H9 (cell line): ENCODE measurements around the gene CACNA2D3. TPM values are rescaled to one million over a fixed set of nuclear protein-coding genes. Genes with fewer than 3 reads are reported as not detected.
A peak's percentile ranks its signal among the peaks of the same experiment; 100 is the strongest.

Source experiments
- DNase-seq: peaks from one replicate; pipeline ENCODE4 v3.0.0-alpha.2; 2017
- H2AFZ ChIP-seq: one replicate; pipeline ENCODE4 v1.6.1; 2013; ENCODE audit warnings: mild to moderate bottlenecking, low read length, control low read depth, moderate library complexity
- H2AK5ac ChIP-seq: 2 replicates; pipeline ENCODE4 v1.6.1; 2013; ENCODE audit warnings: low read length, control low read depth, mixed read lengths; ENCODE audit not compliant: insufficient read length
- H2BK120ac ChIP-seq: one replicate; pipeline ENCODE4 v1.6.1; 2013; ENCODE audit warnings: low read depth, mild to moderate bottlenecking, low read length, control low read depth, inconsistent platforms; ENCODE audit not compliant: poor library complexity, severe bottlenecking
- H2BK12ac ChIP-seq: 2 replicates; pipeline ENCODE4 v1.6.1; 2013; ENCODE audit warnings: low read length, control low read depth, mixed read lengths, low read depth; ENCODE audit not compliant: insufficient read length
- H2BK15ac ChIP-seq: 2 replicates; pipeline ENCODE4 v1.6.1; 2013; ENCODE audit warnings: low read depth, low read length, control low read depth
- H2BK20ac ChIP-seq: one replicate; pipeline ENCODE4 v1.6.1; 2013; ENCODE audit warnings: low read depth, mild to moderate bottlenecking, low read length, control low read depth, inconsistent platforms; ENCODE audit not compliant: poor library complexity, severe bottlenecking
- H2BK5ac ChIP-seq: 2 replicates; pipeline ENCODE4 v1.6.1; 2013; ENCODE audit warnings: low read length, control low read depth, mixed read lengths; ENCODE audit not compliant: insufficient read length
- H3K14ac ChIP-seq: 2 replicates; pipeline ENCODE4 v1.6.1; 2013; ENCODE audit warnings: low read length, control low read depth; ENCODE audit not compliant: insufficient read depth
- H3K18ac ChIP-seq: 2 replicates; pipeline ENCODE4 v1.6.1; 2013; ENCODE audit warnings: low read depth, mild to moderate bottlenecking, mixed read lengths, low read length, control low read depth; ENCODE audit not compliant: insufficient read length
- H3K23ac ChIP-seq: 2 replicates; pipeline ENCODE4 v1.6.1; 2013; ENCODE audit warnings: low read length, control low read depth, mixed read lengths, low read depth; ENCODE audit not compliant: insufficient read length
- H3K23me2 ChIP-seq: 2 replicates; pipeline ENCODE4 v1.6.1; 2013; ENCODE audit warnings: low read depth, mild to moderate bottlenecking, mixed read lengths, low read length, control low read depth; ENCODE audit not compliant: insufficient read length, poor library complexity, severe bottlenecking
- H3K27ac ChIP-seq: 2 replicates; pipeline ENCODE4 v1.5.1; 2013; ENCODE audit warnings: low read length, control low read depth, mixed read lengths, low read depth; ENCODE audit not compliant: insufficient read length
- H3K27me3 ChIP-seq: 2 replicates; pipeline ENCODE4 v1.6.1; 2013; ENCODE audit warnings: low read length, control low read depth, inconsistent platforms; ENCODE audit not compliant: insufficient read depth
- H3K4ac ChIP-seq: 2 replicates; pipeline ENCODE4 v1.6.1; 2013; ENCODE audit warnings: low read depth, mild to moderate bottlenecking, control low read depth, inconsistent platforms, low read length, moderate library complexity
- H3K4me1 ChIP-seq: 2 replicates; pipeline ENCODE4 v1.6.1; 2013; ENCODE audit warnings: low read length, control low read depth, inconsistent platforms; ENCODE audit not compliant: insufficient read depth
- H3K4me2 ChIP-seq: 2 replicates; pipeline ENCODE4 v1.6.1; 2013; ENCODE audit warnings: low read length, control low read depth, mixed read lengths; ENCODE audit not compliant: insufficient read length, insufficient read depth
- H3K56ac ChIP-seq: 2 replicates; pipeline ENCODE4 v1.6.1; 2013; ENCODE audit warnings: low read depth, mild to moderate bottlenecking, mixed read lengths, low read length, control low read depth; ENCODE audit not compliant: insufficient read length
- H3K79me1 ChIP-seq: 2 replicates; pipeline ENCODE4 v1.6.1; 2013; ENCODE audit warnings: low read depth, mild to moderate bottlenecking, moderate library complexity, low read length, control low read depth, inconsistent platforms; ENCODE audit not compliant: insufficient read depth, poor library complexity, severe bottlenecking
- H3K79me2 ChIP-seq: 2 replicates; pipeline ENCODE4 v1.6.1; 2013; ENCODE audit warnings: low read length, control low read depth, inconsistent platforms; ENCODE audit not compliant: insufficient read depth
- H3K9ac ChIP-seq: 2 replicates; pipeline ENCODE4 v1.6.1; 2013; ENCODE audit warnings: low read length, control low read depth, mixed read lengths; ENCODE audit not compliant: insufficient read length; ENCODE audit errors: extremely low read depth
- H3K9me3 ChIP-seq: one replicate; pipeline ENCODE4 v1.6.1; 2013; ENCODE audit warnings: low read depth, low read length, inconsistent platforms; ENCODE audit not compliant: control insufficient read depth
- H3T11ph ChIP-seq: one replicate; pipeline ENCODE4 v1.6.1; 2013; ENCODE audit warnings: mild to moderate bottlenecking, low read length, control low read depth, inconsistent platforms
- H4K20me1 ChIP-seq: one replicate; pipeline ENCODE4 v1.6.1; 2013; ENCODE audit not compliant: control insufficient read depth, insufficient read length, insufficient read depth
- H4K5ac ChIP-seq: 2 replicates; pipeline ENCODE4 v1.6.1; 2013; ENCODE audit warnings: low read depth, mild to moderate bottlenecking, mixed read lengths, low read length, control low read depth; ENCODE audit not compliant: insufficient read length
- H4K8ac ChIP-seq: replicated peaks from 2 replicates; pipeline ENCODE4 v1.6.1; 2013; ENCODE audit warnings: low read length, control low read depth, mixed read lengths, low read depth; ENCODE audit not compliant: insufficient read length
- H4K91ac ChIP-seq: 2 replicates; pipeline ENCODE4 v1.6.1; 2013; ENCODE audit warnings: low read depth, mild to moderate bottlenecking, moderate library complexity, mixed read lengths, low read length, control low read depth; ENCODE audit not compliant: insufficient read length
- H3K27ac Mint-ChIP-seq, 3 experiments: 2 replicates in 2 of 3; 3 replicates in 1 of 3; pipeline ENCODE4 v1.8.0; 2020 to 2021; ENCODE audit warnings: mixed read lengths in 3 of 3, mild to moderate bottlenecking in 1 of 3, moderate library complexity in 1 of 3
- H3K27me3 Mint-ChIP-seq: 2 replicates; pipeline ENCODE4 v1.8.0; 2021; ENCODE audit warnings: low read depth, mild to moderate bottlenecking, moderate library complexity, mixed read lengths
- H3K36me3 Mint-ChIP-seq, 3 experiments: 2 replicates in 2 of 3; 3 replicates in 1 of 3; pipeline ENCODE4 v1.8.0; 2020 to 2021; ENCODE audit warnings: low read depth in 3 of 3, mixed read lengths in 3 of 3; ENCODE audit not compliant: insufficient read depth in 1 of 3
- H3K4me1 Mint-ChIP-seq, 2 experiments: 2 replicates each; pipeline ENCODE4 v1.8.0; 2020; ENCODE audit warnings: mixed read lengths in 2 of 2
- H3K4me3 Mint-ChIP-seq, 2 experiments: 2 replicates in 1 of 2; 3 replicates in 1 of 2; pipeline ENCODE4 v1.8.0; 2020 to 2021; ENCODE audit warnings: mild to moderate bottlenecking in 2 of 2, mixed read lengths in 2 of 2, moderate library complexity in 1 of 2
- H3K9me3 Mint-ChIP-seq, 2 experiments: 2 replicates in 1 of 2; 3 replicates in 1 of 2; pipeline ENCODE4 v1.8.0; 2020; ENCODE audit warnings: mild to moderate bottlenecking in 2 of 2, mixed read lengths in 2 of 2, moderate library complexity in 1 of 2
- CTCF ChIP-seq: fragments of 200-600 bp; sonication (generic); conservative IDR thresholded peaks from 3 replicates; pipeline ENCODE4 v1.8.0; 2021; ENCODE audit warnings: antibody characterized with exemption, mild to moderate bottlenecking
- WGBS: extraction: QIAGEN DNeasy Blood & Tissue Kit; methylation state at CpG from one replicate; pipeline ENCODE4 v1.1.7; 2013; ENCODE audit warnings: missing lambda C conversion rate, low lambda C conversion rate, mixed read lengths; ENCODE audit not compliant: insufficient read length; ENCODE audit errors: extremely low coverage; 5-methylcytosine and 5-hydroxymethylcytosine counted together
- total RNA-seq: library from RNA; stranded (reverse); gene quantifications from 2 replicates; pipeline ENCODE4 v1.2.1, GENCODE V29; 2021

CACNA2D3 gene
- total RNA-seq, 1 experiment from 2014 or later: 3.2 TPM

- Histone ChIP-seq H3K79me2 (no peaks in the 10 kb centered on the region), H2BK20ac (no peak overlapping the region), H4K8ac (no peak overlapping the region), H4K5ac (no peak overlapping the region), H3K27me3 (no peaks in the 10 kb centered on the region), H2AFZ (no peak overlapping the region), H2BK5ac (no peak overlapping the region), H4K20me1 (no peaks in the 10 kb centered on the region), H3K27ac (no peak overlapping the region), H3K9ac (no peak overlapping the region), H3K4me2 (no peak overlapping the region), H2BK15ac (no peak overlapping the region), H3T11ph (no peak overlapping the region), H3K4ac (no peak overlapping the region), H3K14ac (no peak overlapping the region), H2BK12ac (no peak overlapping the region), H3K9me3 (no peaks in the 10 kb centered on the region), H3K18ac (no peak overlapping the region), H3K23me2 (no peaks in the 10 kb centered on the region), H3K23ac (no peak overlapping the region), H3K56ac (no peak overlapping the region), H3K4me1 (peaks cover 15% of the 10 kb centered on the region), H2AK5ac (no peak overlapping the region), H3K79me1 (no peaks in the 10 kb centered on the region), H2BK120ac (no peak overlapping the region), H4K91ac (no peak overlapping the region)
- TF ChIP-seq CTCF: no peak
- Mint-ChIP-seq H3K36me3 (peaks cover 0 to 2% (median 0%) of the 10 kb centered on the region in 3 experiments; a peak in 2 of 7 replicates), H3K4me1 (peaks cover 26 to 45% of the 10 kb centered on the region in 2 experiments), H3K9me3 (no peaks in the 10 kb centered on the region; a peak in 2 of 5 replicates), H3K4me3 (peak overlapping the region in 1 of 2 experiments; percentile 0; a peak in 1 of 5 replicates), H3K27me3 (peaks cover 1% of the 10 kb centered on the region; the same call in 1 of the 2 replicates), H3K27ac (no peak overlapping the region; a peak in 2 of 7 replicates)
- no CpG with 5 or more reads among the region's 4 CpGs for WGBS
- DNase-seq: no peak
These were observed 735.9 kb downstream of the CACNA2D3 start for GRCh38 chr3:54858093-54858785.
